NCI-H510A treated with DMSO at 0.1 percent for 48 hours (cell line): Measurements from ENCODE around the gene ECI1.
A peak's percentile ranks its signal among the peaks of the same experiment; 100 is the strongest.

Source experiments
- DNase-seq: peaks from one replicate; lab custom pipeline; 2025; lab: John Stamatoyannopoulos, UW

The ECI1 gene

DNA sequence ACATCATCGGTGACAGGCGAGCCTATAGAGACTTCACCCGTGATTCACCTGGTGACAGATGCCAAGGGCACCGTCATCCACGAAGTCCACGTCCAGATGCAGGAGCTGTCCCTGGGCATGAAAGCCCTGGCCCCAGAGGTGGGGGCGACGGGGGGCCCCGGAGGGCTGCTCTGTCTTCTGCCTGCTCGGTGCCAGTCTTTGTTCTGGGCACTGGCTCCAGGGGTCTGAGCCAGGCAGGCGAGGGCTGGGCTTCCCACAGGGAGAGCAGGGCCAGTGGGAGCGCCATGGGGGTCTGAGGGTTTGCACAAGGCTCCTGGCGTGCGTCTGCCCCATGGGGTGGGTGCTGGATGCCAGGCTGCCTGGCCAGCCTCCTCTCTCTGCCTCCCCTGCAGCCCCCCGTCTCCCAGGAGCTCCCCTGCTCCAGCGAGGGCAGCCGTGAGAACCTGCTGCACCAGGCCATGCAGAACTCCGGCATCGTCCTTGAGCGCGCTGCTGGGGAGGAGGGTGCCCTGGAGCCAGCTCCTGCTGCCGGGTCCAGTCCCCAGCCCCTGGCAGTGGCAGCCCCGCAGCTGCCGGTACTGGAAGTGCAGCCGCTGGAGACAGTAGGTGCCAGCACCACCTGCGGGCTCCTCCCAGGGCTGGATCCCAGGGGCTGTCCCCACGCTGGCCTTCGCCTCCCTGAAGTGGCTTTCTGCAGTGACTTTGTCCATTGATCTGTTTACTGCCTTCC is 18.2 kb downstream of the ECI1 start:
- no peak for DNase-seq

- DNase-seq: no peak
Measured at GRCh38 chr16:2232094-2232990, 19.0 kb downstream of the ECI1 start.

GRCh38 chr16:2231016-2231931 is 20.1 kb downstream of the ECI1 start:
- no peak for DNase-seq

DNA sequence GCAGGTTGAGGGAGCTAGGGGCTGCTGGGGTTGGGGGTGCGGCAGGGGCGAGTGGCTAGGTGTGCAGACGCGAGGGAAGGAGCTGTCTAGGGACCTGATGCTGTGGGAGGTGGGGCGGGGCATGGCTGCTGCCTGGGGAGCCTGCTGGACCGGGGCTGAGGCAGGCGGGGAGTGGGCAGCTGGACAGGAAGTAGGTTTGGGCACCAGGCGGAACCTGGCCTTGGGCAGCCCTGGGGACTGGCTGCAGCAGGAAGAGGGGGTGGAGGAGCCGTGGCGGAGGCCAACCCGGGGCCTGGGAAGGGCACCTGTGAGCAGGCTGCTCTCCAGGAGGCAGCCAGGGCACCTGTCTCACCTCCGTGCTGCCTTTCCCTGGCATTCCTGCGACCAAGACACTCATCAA is 21.0 kb downstream of the ECI1 start:
- no peak for DNase-seq

GRCh38 chr16:2229632-2230250 is 21.6 kb downstream of the ECI1 start:
- DNase-seq: no peak

DNA sequence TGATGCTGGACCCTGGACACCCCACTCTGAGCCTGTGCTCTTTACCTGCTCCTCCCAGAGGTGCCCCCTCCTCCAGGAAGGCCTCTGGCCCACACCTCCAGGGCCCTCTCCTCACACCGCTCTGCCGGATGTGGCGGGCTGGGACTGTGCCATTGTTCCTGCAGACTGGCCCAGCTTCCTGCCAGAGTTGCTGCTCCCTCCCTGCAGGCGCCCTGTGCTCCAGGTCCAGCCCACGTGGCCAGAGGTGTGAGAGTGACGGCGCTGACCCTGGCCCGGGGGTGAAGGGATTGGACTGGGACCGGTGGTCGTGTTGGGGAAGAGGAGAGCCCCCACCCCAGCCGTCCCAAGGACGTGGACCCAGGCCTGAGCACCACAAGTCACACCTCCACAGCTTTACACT is 22.3 kb downstream of the ECI1 start:
- DNase-seq: no peak

DNA sequence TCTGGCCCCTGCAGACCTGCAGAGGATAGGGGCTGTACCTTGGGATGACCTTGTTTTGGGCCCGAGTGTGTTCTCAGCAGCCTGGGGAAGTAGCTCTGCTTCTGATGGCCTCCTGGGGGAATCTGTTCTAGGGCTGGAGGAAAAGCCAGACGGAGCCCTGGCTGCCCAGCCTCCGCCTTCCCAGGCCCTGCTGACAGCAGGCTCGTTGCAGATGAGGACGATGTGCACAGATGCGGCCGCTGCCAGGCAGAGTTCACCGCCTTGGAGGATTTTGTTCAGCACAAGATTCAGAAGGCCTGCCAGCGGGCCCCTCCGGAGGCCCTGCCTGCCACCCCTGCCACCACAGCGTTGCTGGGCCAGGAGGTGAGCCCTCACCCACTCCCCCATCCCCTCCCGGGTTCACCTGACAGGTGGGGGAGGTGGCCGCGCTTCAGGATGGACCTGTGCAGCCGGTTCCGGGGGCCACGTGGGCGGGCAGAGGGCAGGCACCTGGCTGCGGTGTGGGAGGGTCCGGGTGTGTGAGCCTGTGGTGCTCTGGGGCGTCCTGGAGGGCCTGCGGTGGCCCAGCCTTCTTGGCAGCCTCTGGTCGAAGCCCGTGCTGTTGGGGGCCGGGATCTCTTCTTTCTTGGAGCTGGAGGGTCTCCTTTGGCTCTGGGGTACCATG is 23.1 kb downstream of the ECI1 start:
- DNase-seq: no peak

- DNase-seq: no peak
Measured at GRCh38 chr16:2226918-2227317, 24.5 kb downstream of the ECI1 start.

DNA sequence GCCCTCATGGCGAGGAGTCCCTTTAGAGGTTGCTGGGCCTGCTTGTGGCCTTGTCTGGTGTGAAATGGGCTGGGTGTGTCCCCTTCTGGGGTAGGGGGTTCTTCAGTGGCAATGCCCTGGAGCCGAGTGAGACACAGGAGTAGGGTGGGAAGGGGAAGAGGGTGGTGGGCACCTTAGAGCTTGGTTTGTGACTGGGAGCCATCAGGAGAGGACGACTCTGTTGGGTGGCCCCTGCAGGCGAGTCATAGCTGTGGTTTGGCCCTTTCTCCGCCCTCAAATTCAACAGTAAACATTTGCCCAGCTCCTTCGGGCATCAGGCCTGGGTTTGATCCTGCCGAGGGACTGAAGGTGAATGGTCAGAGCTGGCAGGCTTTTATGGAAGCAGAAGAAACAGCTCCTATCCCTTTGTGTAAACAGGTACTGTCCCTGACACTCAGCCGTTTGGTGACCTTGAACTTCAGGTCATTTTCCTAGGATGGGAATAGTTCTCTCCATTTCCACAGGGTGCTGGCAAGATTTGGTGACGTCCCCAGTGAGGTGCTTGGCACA is 25.1 kb downstream of the ECI1 start:
- DNase-seq: no peak

DNA sequence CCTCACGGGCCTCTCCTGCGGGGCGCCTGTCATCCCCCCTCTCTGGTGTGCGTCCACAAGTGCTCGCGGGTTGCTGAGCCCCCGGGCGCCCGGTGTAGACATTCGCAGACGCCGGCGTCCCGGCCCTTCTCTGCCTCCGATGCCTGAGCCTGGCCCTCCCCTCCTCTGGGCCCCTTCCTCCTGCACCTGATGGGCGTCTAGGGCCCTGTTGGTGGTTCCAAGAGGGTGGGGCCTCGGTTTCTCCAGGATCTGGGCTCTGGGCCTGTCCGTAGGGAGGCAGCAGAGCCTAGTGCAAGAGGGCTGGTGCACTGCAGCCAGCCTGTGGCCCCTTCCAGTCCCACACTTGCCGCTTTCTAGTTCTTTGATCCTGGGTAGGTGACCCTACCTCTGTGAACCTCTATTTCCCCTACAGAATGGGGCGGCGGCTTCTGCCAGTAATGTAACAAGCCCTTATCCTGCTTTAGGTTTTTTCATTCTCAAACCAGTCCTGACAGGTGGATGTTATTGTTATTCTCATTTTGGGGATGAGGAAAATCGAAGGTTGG is 27.4 kb downstream of the ECI1 start:
- DNase-seq: peak; percentile 28

- DNase-seq: peak; percentile 95
Measured at GRCh38 chr16:2223221-2223941, 28.0 kb downstream of the ECI1 start, which contains the start of gene E4F1. E4F1 (plus strand) TSS chr16:2223591; CDS start chr16:2223614, 23 bp downstream.

DNA sequence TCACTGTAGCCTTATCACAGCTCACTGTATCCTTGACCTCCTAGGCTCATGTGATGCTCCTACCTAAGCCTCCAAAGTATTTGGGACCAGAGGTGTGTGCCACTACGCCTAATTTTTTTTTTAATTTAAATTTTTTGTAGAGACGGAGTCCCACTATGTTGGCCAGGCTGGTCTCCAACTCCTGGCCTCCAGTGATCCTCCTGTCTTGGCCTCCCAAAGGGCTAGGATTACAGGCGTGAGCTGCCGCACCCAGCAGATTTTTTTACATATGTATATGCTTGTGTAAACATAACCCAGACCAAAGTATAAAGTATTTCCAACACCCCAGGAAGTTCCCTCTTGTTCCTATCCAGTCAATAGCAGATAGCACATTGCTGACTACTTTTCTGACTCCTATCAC is 35.1 kb downstream of the ECI1 start:
- DNase-seq: no peak

- no peak for DNase-seq
Measured at GRCh38 chr16:2214719-2214968, 36.7 kb downstream of the ECI1 start, which contains the start of gene PGP. PGP (minus strand) TSS chr16:2214840; CDS start chr16:2214777, 63 bp downstream.

- DNase-seq: no peak
Measured at GRCh38 chr16:2213817-2214718, 37.3 kb downstream of the ECI1 start.

DNA sequence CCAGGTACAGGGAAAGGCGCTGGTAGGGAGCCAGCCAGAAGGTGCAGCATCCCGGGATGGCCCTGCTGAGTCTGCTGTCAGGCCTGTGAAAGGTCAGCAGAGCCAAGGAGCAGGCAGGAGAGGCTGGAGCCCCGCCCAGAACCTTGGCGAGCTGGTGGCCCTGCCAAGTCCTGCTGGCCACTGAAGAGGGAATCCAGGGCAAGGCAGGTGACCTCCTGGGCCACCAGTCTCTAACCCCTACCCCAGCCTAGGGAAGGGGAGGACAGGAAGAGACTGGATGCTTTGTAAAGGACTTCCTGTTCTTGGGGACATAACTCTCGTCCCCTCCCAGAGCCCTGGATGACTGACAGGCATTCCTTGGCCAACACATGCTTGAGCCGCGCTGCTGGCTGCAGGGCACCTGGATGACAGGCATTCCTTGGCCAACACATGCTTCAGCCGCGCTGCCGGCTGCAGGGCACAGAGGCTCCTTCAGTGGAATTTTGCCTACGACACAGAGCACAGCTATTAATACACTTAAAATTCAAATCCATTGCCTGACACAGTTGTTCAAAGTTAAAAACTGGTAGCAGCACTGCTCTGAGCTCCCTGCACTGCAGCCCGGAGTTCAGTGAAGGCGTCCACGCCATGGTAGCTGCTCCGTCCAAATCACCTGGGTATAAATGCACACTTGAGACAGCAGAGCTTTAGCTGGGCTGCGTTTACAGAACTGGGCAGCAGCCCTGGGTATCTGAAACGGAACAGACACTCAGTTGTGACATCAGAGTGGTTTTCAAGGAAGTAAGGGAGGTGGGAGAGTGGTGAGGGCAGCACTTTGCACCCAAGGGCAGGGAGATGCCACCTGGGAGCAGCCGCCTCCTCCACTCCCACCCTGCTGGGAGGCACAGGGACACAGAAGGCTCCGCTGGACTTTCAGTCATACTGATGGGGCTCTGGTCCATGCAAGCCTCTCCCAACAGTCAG is 38.7 kb downstream of the ECI1 start:
- no peak for DNase-seq

DNA sequence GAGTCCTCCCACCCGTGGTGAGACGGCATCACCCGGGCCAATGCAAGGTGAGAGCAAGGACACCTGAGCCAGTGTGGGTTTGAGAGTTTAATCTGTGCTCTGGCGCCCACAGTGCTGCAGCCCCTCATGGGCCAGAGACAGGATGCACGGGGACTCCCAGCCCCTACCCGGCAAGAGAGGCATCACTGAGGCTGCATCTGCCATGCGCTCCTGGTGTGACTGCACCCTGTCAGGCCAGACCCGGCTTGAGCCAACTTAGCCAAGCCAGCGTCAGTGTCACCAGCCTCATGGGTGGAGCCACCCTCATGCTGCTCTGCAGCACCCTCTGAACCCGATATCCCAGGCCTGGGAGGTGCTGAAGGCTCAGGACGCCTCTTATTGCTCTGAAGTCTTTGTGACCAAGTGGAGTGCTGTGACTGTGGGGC is 39.5 kb downstream of the ECI1 start:
- DNase-seq: no peak
